ENCODE results near the gene CIAO2A.
"Not testable (repeated sequence)": the region's sequence is repeated elsewhere in the genome, so short reads cannot be mapped to it uniquely, and the experiment has no call there.

Gene CIAO2A

GRCh38 chr15:64111679-64112050 is 18.0 kb upstream of the CIAO2A start:
- no peak for DNase-seq

- DNase-seq, result no peak
These were observed 17.5 kb upstream of the CIAO2A start for GRCh38 chr15:64110950-64111678.

GRCh38 chr15:64110108-64110701 is 16.6 kb upstream of the CIAO2A start:
- not testable (repeated sequence) for DNase-seq

GRCh38 chr15:64107337-64107736 is 13.7 kb upstream of the CIAO2A start:
- no peak for DNase-seq

- DNase-seq, result no peak
These were observed 11.6 kb upstream of the CIAO2A start for GRCh38 chr15:64105113-64105704.

GRCh38 chr15:64102497-64102896 is 8.9 kb upstream of the CIAO2A start:
- DNase-seq, result no peak

GRCh38 chr15:64100958-64101357 is 7.3 kb upstream of the CIAO2A start:
- no peak for DNase-seq

GRCh38 chr15:64099379-64099778 is 5.7 kb upstream of the CIAO2A start:
- DNase-seq, result no peak

- DNase-seq, result no peak
These were observed 3.2 kb upstream of the CIAO2A start for GRCh38 chr15:64096668-64097384.

GRCh38 chr15:64095795-64096667 is 2.4 kb upstream of the CIAO2A start, which contains the start of gene SNX1:
Gene SNX1, plus strand, starts transcription at chr15:64095982. Its CDS starts 32 bp downstream, at chr15:64096014.
- DNase-seq, result peak; percentile 97

- DNase-seq, result no peak
These were observed 1.8 kb upstream of the CIAO2A start for GRCh38 chr15:64095431-64095794.

GRCh38 chr15:64092864-64093626 is 593 bp downstream of the CIAO2A start:
- peak; percentile 66 for DNase-seq

- no peak for DNase-seq
These were observed 1.4 kb downstream of the CIAO2A start for GRCh38 chr15:64092075-64092820.

- no peak for DNase-seq
These were observed 3.1 kb downstream of the CIAO2A start for GRCh38 chr15:64090527-64090926.

GRCh38 chr15:64089543-64090280 is 3.9 kb downstream of the CIAO2A start:
- DNase-seq, result no peak

GRCh38 chr15:64082757-64083156 is 10.9 kb downstream of the CIAO2A start:
- no peak for DNase-seq

GRCh38 chr15:64073496-64073895 is 20.1 kb downstream of the CIAO2A start:
- not testable (repeated sequence) for DNase-seq

- no peak for DNase-seq
These were observed 20.8 kb downstream of the CIAO2A start for GRCh38 chr15:64072812-64073211.

GRCh38 chr15:64071931-64072765 is 21.5 kb downstream of the CIAO2A start:
- DNase-seq, result no peak
